Activated CD4-positive, alpha-beta memory T cell treated with anti-CD3 and anti-CD28 coated beads, Interleukin-2, amount 10 ng/mL, durations not matched to agents 7 days and 5 days (primary cell): Measurements from ENCODE around the gene CALHM3. TPM values are rescaled to one million over a fixed set of nuclear protein-coding genes. Genes with fewer than 3 reads are reported as not detected.
A peak's percentile ranks its signal among the peaks of the same experiment; 100 is the strongest.
"Not testable (repeated sequence)": the region's sequence is repeated elsewhere in the genome, so short reads cannot be mapped to it uniquely, and the experiment has no call there.

Experiments
- CTCF ChIA-PET: fragments of 350-600 bp; sonication (Branson Sonifier 250); formaldehyde crosslinking; loops from one replicate; lab custom pipeline; 2021; ENCODE audit warnings: antibody characterized with exemption, inconsistent platforms; lab: Charles Lee
- POLR2A ChIA-PET: fragments of 350-600 bp; sonication (Branson Sonifier 250); formaldehyde crosslinking; loops from one replicate; lab custom pipeline; 2021; ENCODE audit warnings: antibody characterized with exemption; lab: Charles Lee
- DNase-seq: peaks from one replicate; pipeline ENCODE4 v3.0.0-alpha.2; 2020
- H3K27ac Mint-ChIP-seq: one replicate; pipeline ENCODE4 v1.8.0; 2021; ENCODE audit warnings: mild to moderate bottlenecking, mixed read lengths
- H3K27me3 Mint-ChIP-seq: one replicate; pipeline ENCODE4 v1.8.0; 2021; ENCODE audit warnings: mixed read lengths
- H3K36me3 Mint-ChIP-seq: one replicate; pipeline ENCODE4 v1.8.0; 2021; ENCODE audit warnings: low read depth, mixed read lengths
- H3K4me1 Mint-ChIP-seq: one replicate; pipeline ENCODE4 v1.8.0; 2021; ENCODE audit warnings: mixed read lengths
- H3K4me3 Mint-ChIP-seq: one replicate; pipeline ENCODE4 v1.8.0; 2021; ENCODE audit warnings: mild to moderate bottlenecking, mixed read lengths
- H3K9me3 Mint-ChIP-seq: one replicate; pipeline ENCODE4 v1.8.0; 2021; ENCODE audit warnings: mixed read lengths
- total RNA-seq, 2 experiments: library from RNA; stranded (reverse); gene quantifications; one replicate each; pipeline ENCODE4 v1.2.3, GENCODE V29; 2021

The CALHM3 gene
- total RNA-seq, 2 experiments from 2014 or later: 0.48 to 0.53 TPM

GRCh38 chr10:103510791-103511752 lies 32.0 kb upstream of the CALHM3 start:
- H3K27ac Mint-ChIP-seq: no peak overlapping the region
- H3K36me3 Mint-ChIP-seq: no peaks in the 10 kb centered on the region
- H3K27me3 Mint-ChIP-seq: peaks cover 43% of the 10 kb centered on the region
- POLR2A ChIA-PET: interaction anchor here (0.6 kb wide), 1 partner anchor 21 kb away, joined by 3 read pairs; no protein-coding TSS in a partner anchor
- H3K9me3 Mint-ChIP-seq: no peaks in the 10 kb centered on the region
- H3K4me3 Mint-ChIP-seq: no peak overlapping the region
- peaks cover 7% of the 10 kb centered on the region for H3K4me1 Mint-ChIP-seq
- no peak for DNase-seq
- CTCF ChIA-PET: no interaction called here

- POLR2A ChIA-PET: no interaction called here
- H3K36me3 Mint-ChIP-seq: no peaks in the 10 kb centered on the region
Observed at GRCh38 chr10:103510046-103510685, 31.1 kb upstream of the CALHM3 start.

GRCh38 chr10:103507235-103508191 lies 28.5 kb upstream of the CALHM3 start:
- POLR2A ChIA-PET: interaction anchor here (1.4 kb wide), 1 partner anchor 16 kb away, joined by 3 read pairs; no protein-coding TSS in a partner anchor
- Mint-ChIP-seq H3K4me3 (no peak overlapping the region), H3K4me1 (peaks cover 19% of the 10 kb centered on the region), H3K27me3 (peaks cover 56% of the 10 kb centered on the region), H3K36me3 (no peaks in the 10 kb centered on the region), H3K27ac (no peak overlapping the region), H3K9me3 (no peaks in the 10 kb centered on the region)
- no peak for DNase-seq
- CTCF ChIA-PET: no interaction called here

More at GRCh38 chr10:103510046-103510685, 31.1 kb upstream of the CALHM3 start:
- peaks cover under 1% of the 10 kb centered on the region for H3K4me1 Mint-ChIP-seq
- CTCF ChIA-PET: interaction anchor here (0.6 kb wide), 1 partner anchor 253 kb away, joined by 5 read pairs; no protein-coding TSS in a partner anchor
- no peak overlapping the region for H3K4me3 Mint-ChIP-seq
- H3K27ac Mint-ChIP-seq: no peak overlapping the region
- H3K9me3 Mint-ChIP-seq: no peaks in the 10 kb centered on the region
- peaks cover 43% of the 10 kb centered on the region for H3K27me3 Mint-ChIP-seq
- no peak for DNase-seq

- Mint-ChIP-seq H3K9me3 (no peaks in the 10 kb centered on the region), H3K27ac (no peak overlapping the region), H3K4me3 (no peak overlapping the region), H3K4me1 (peaks cover 24% of the 10 kb centered on the region), H3K36me3 (no peaks in the 10 kb centered on the region), H3K27me3 (peaks cover 61% of the 10 kb centered on the region)
- CTCF ChIA-PET: no interaction called here
- DNase-seq: no peak
- POLR2A ChIA-PET: interaction anchor here (0.9 to 3.4 kb wide), 2 partner anchors 13 to 314 kb away, joined by 3 to 13 read pairs; partner anchors contain the start of gene NEURL1
Observed at GRCh38 chr10:103506061-103506460, 27.0 kb upstream of the CALHM3 start.

- POLR2A ChIA-PET: interaction anchor here (1.0 to 3.4 kb wide), 2 partner anchors 11 to 187 kb away, joined by 3 to 13 read pairs; partner anchors contain the start of gene NEURL1
- peaks cover 36% of the 10 kb centered on the region for H3K4me1 Mint-ChIP-seq
Observed at GRCh38 chr10:103504181-103504783, 25.2 kb upstream of the CALHM3 start.

GRCh38 chr10:103503777-103504176 lies 24.7 kb upstream of the CALHM3 start:
- ChIA-PET CTCF (interaction anchor here (0.7 to 1.0 kb wide), 3 partner anchors 8 to 170 kb away, joined by 3 to 4 read pairs (median 3); no protein-coding TSS in a partner anchor), POLR2A (interaction anchor here (3.4 kb wide), 1 partner anchor 11 kb away, joined by 13 read pairs; the partner anchor contains the start of gene NEURL1)
- H3K9me3 Mint-ChIP-seq, H3K27ac Mint-ChIP-seq, H3K4me3 Mint-ChIP-seq, DNase-seq, H3K36me3 Mint-ChIP-seq: not testable (repeated sequence)
- H3K27me3 Mint-ChIP-seq: peaks cover 73% of the 10 kb centered on the region
- H3K4me1 Mint-ChIP-seq: peaks cover 36% of the 10 kb centered on the region

More at GRCh38 chr10:103504181-103504783, 25.2 kb upstream of the CALHM3 start:
- Mint-ChIP-seq H3K4me3 (no peak overlapping the region), H3K27me3 (peaks cover 68% of the 10 kb centered on the region), H3K9me3 (no peaks in the 10 kb centered on the region), H3K27ac (peak overlapping the region; percentile 0), H3K36me3 (no peaks in the 10 kb centered on the region)
- DNase-seq: peak; percentile 66
- CTCF ChIA-PET: interaction anchor here (0.7 to 1.4 kb wide), 2 partner anchors 9 to 39 kb away, joined by 3 to 5 read pairs; no protein-coding TSS in a partner anchor

GRCh38 chr10:103502849-103503660 lies 24.0 kb upstream of the CALHM3 start:
- ChIA-PET POLR2A (interaction anchor here (3.4 kb wide), 1 partner anchor 10 kb away, joined by 13 read pairs; the partner anchor contains the start of gene NEURL1), CTCF (interaction anchor here (0.6 to 1.0 kb wide), 3 partner anchors 25 to 169 kb away, joined by 3 to 4 read pairs (median 3); no protein-coding TSS in a partner anchor)
- H3K9me3 Mint-ChIP-seq: no peaks in the 10 kb centered on the region
- peaks cover 2% of the 10 kb centered on the region for H3K36me3 Mint-ChIP-seq
- H3K27ac Mint-ChIP-seq: no peak overlapping the region
- H3K27me3 Mint-ChIP-seq: peaks cover 72% of the 10 kb centered on the region
- no peak for DNase-seq
- H3K4me1 Mint-ChIP-seq: peaks cover 36% of the 10 kb centered on the region
- no peak overlapping the region for H3K4me3 Mint-ChIP-seq

- Mint-ChIP-seq H3K4me3 (no peak overlapping the region), H3K9me3 (no peaks in the 10 kb centered on the region), H3K4me1 (peaks cover 36% of the 10 kb centered on the region), H3K27ac (no peak overlapping the region), H3K27me3 (peaks cover 68% of the 10 kb centered on the region), H3K36me3 (peaks cover 2% of the 10 kb centered on the region)
- POLR2A ChIA-PET: interaction anchor here (1.7 kb wide), 1 partner anchor 49 kb away, joined by 5 read pairs; the partner anchor contains the start of gene CALHM2
- no peak for DNase-seq
- CTCF ChIA-PET: interaction anchor here (0.6 kb wide), 2 partner anchors 70 to 156 kb away, joined by 3 to 5 read pairs; no protein-coding TSS in a partner anchor
Observed at GRCh38 chr10:103501186-103501585, 22.1 kb upstream of the CALHM3 start.

- Mint-ChIP-seq H3K27ac (no peak overlapping the region), H3K9me3 (no peaks in the 10 kb centered on the region), H3K27me3 (peaks cover 69% of the 10 kb centered on the region), H3K4me3 (no peak overlapping the region), H3K36me3 (peaks cover 2% of the 10 kb centered on the region), H3K4me1 (peaks cover 36% of the 10 kb centered on the region)
- DNase-seq: no peak
- ChIA-PET POLR2A (interaction anchor here (1.7 kb wide), 1 partner anchor 49 kb away, joined by 5 read pairs; the partner anchor contains the start of gene CALHM2), CTCF (interaction anchor here (1.2 kb wide), 1 partner anchor 84 kb away, joined by 3 read pairs; no protein-coding TSS in a partner anchor)
Observed at GRCh38 chr10:103500481-103500880, 21.4 kb upstream of the CALHM3 start.

GRCh38 chr10:103499881-103500280 lies 20.8 kb upstream of the CALHM3 start:
- peaks cover 2% of the 10 kb centered on the region for H3K36me3 Mint-ChIP-seq
- peaks cover 36% of the 10 kb centered on the region for H3K4me1 Mint-ChIP-seq
- H3K27me3 Mint-ChIP-seq: peaks cover 75% of the 10 kb centered on the region
- no peaks in the 10 kb centered on the region for H3K9me3 Mint-ChIP-seq
- ChIA-PET POLR2A (interaction anchor here (1.7 kb wide), 1 partner anchor 48 kb away, joined by 5 read pairs; the partner anchor contains the start of gene CALHM2), CTCF (interaction anchor here (0.6 to 1.5 kb wide), 4 partner anchors 14 to 256 kb away, joined by 3 to 7 read pairs (median 4); no protein-coding TSS in a partner anchor)
- H3K4me3 Mint-ChIP-seq: no peak overlapping the region
- H3K27ac Mint-ChIP-seq: no peak overlapping the region
- no peak for DNase-seq
